Testis (tissue), 3 donors: ENCODE data around the gene PVALEF. TPM values are rescaled to one million over a fixed set of nuclear protein-coding genes. Genes with fewer than 3 reads are reported as not detected.

ENCODE experiments used
- DNase-seq: peaks from one replicate; pipeline ENCODE4 v3.0.0-alpha.2; 2019
- H3K27ac ChIP-seq, 2 donors: fragments of 200-600 bp; sonication (generic); one replicate each; pipeline ENCODE4 v1.5.1; 2019
- H3K27me3 ChIP-seq: fragments of 200-600 bp; sonication (generic); one replicate; pipeline ENCODE4 v1.5.1; 2019
- H3K36me3 ChIP-seq: fragments of 200-600 bp; sonication (generic); one replicate; pipeline ENCODE4 v1.5.1; 2017; ENCODE audit warnings: low read depth; ENCODE audit errors: missing control alignments
- H3K4me1 ChIP-seq: fragments of 200-600 bp; sonication (generic); one replicate; pipeline ENCODE4 v1.5.1; 2019
- H3K4me3 ChIP-seq, 2 donors: fragments of 200-600 bp; sonication (generic); one replicate each; pipeline ENCODE4 v1.5.1; 2017 to 2019
- H3K9me3 ChIP-seq: fragments of 200-600 bp; sonication (generic); one replicate; pipeline ENCODE4 v1.5.1; 2017
- CTCF ChIP-seq, 3 experiments: fragments of 450-650 bp in 2 of 3; fragments of 200-600 bp in 1 of 3; sonication (generic) in 1 of 3; IDR thresholded peaks; one replicate each; pipeline ENCODE4 v1.5.1; 2016 to 2019; ENCODE audit warnings: antibody characterized with exemption in 3 of 3, mild to moderate bottlenecking in 2 of 3, moderate library complexity in 1 of 3
- POLR2A ChIP-seq: fragments of 450-650 bp; IDR thresholded peaks from one replicate; pipeline ENCODE4 v1.6.1; 2017; ENCODE audit warnings: antibody characterized with exemption, mild to moderate bottlenecking, moderate library complexity
- WGBS, 2 donors: methylation state at CpG; one replicate each; pipeline ENCODE4 v1.1.5; 2018; 5-methylcytosine and 5-hydroxymethylcytosine counted together
- intact Hi-C: fragments of 100-400 bp; cut with DNase I; formaldehyde crosslinking; loops from one replicate; pipeline ENCODE4 v1.15.1; 2023; ENCODE audit warnings: low total_unique reads
- polyA plus RNA-seq: library from polyadenylated mRNA; stranded (reverse); fragments of 350-450 nt; fragmentation: Illumina TruSeq; extraction: RNeasy Lipid Tissue Mini Kit (QIAGEN cat#74804); gene quantifications from one replicate; pipeline ENCODE4 v1.2.3, GENCODE V29; 2014; ENCODE audit warnings: low read depth, low replicate concordance; ENCODE audit not compliant: insufficient read depth
- total RNA-seq, 2 donors: library from RNA; depleted of rRNA; stranded (reverse); fragments of >200 nt; gene quantifications; one replicate each; pipeline ENCODE4 v1.2.3, GENCODE V29; 2016

PVALEF gene
- total and polyA plus RNA-seq, 3 donors from 2014 or later = not detected

GRCh38 chr17:81183807-81184206 is 18.5 kb downstream of the PVALEF start:
- TF ChIP-seq POLR2A (no peak), CTCF (IDR thresholded peaks at IDR 0.05) (no peak)
- DNase-seq = no peak
- intact Hi-C loops = no loop called here
- Histone ChIP-seq H3K4me3 (no peak overlapping the region), H3K27ac (no peak overlapping the region), H3K4me1 (peaks cover 7% of the 10 kb centered on the region), H3K9me3 (no peaks in the 10 kb centered on the region), H3K36me3 (no peaks in the 10 kb centered on the region), H3K27me3 (no peaks in the 10 kb centered on the region)
- WGBS, 2 donors = 92 to 93% methylated on average over 4 to 11 of the region's 11 CpGs

GRCh38 chr17:81184555-81184954 is 19.2 kb downstream of the PVALEF start:
- Histone ChIP-seq H3K4me1 (peaks cover 5% of the 10 kb centered on the region), H3K9me3 (no peaks in the 10 kb centered on the region), H3K36me3 (no peaks in the 10 kb centered on the region), H3K4me3 (no peak overlapping the region), H3K27ac (no peak overlapping the region), H3K27me3 (no peaks in the 10 kb centered on the region)
- DNase-seq = no peak
- no peak for TF ChIP-seq POLR2A
- no peak for TF ChIP-seq CTCF (IDR thresholded peaks at IDR 0.05)
- intact Hi-C loops = no loop called here
- 56 to 72% methylated on average over 7 to 15 of the region's 15 CpGs for WGBS, 2 donors

- Histone ChIP-seq H3K27ac (no peak overlapping the region), H3K36me3 (no peaks in the 10 kb centered on the region), H3K4me3 (no peak overlapping the region), H3K4me1 (no peaks in the 10 kb centered on the region), H3K9me3 (no peaks in the 10 kb centered on the region), H3K27me3 (no peaks in the 10 kb centered on the region)
- intact Hi-C loops = no loop called here
- 88 to 97% methylated on average over 7 of the region's 7 CpGs for WGBS, 2 donors
- TF ChIP-seq CTCF (IDR thresholded peaks at IDR 0.05) (no peak), POLR2A (no peak)
- DNase-seq = no peak
Measured at GRCh38 chr17:81186203-81186602, 20.9 kb downstream of the PVALEF start.

GRCh38 chr17:81187120-81187519 is 21.8 kb downstream of the PVALEF start:
- H3K9me3 ChIP-seq = no peaks in the 10 kb centered on the region
- intact Hi-C loops = no loop called here
- no peaks in the 10 kb centered on the region for H3K4me1 ChIP-seq
- TF ChIP-seq CTCF (IDR thresholded peaks at IDR 0.05) (no peak), POLR2A (no peak)
- H3K4me3 ChIP-seq = no peak overlapping the region
- H3K36me3 ChIP-seq = no peaks in the 10 kb centered on the region
- DNase-seq = no peak
- no peak overlapping the region for H3K27ac ChIP-seq
- no peaks in the 10 kb centered on the region for H3K27me3 ChIP-seq
- 88 to 91% methylated on average over 11 of the region's 11 CpGs for WGBS, 2 donors
